ENCODE measurements around the gene UGGT2. TPM values are rescaled to one million over a fixed set of nuclear protein-coding genes. Genes with fewer than 3 reads are reported as not detected.
A peak's percentile ranks its signal among the peaks of the same experiment; 100 is the strongest.

The UGGT2 gene
- total RNA-seq: 10 to 100 TPM; 24.1 to 26.1 TPM
- 10 to 100 TPM; 35.7 to 50.0 (median 47.2) TPM for polyA plus RNA-seq (ENCODE audit: insufficient read length in 6 of 6)
- long read RNA-seq, donor 1, partial matches to known transcripts: 23 of 24 reads
- long read RNA-seq, donor 1, other reads (novel, unspliced or antisense): 0 of 24 reads
- long read RNA-seq, donor 2, partial matches to known transcripts: 27 of 28 reads
- long read RNA-seq, donor 2, other reads (novel, unspliced or antisense): 0 of 28 reads
- long read RNA-seq, donor 3, full-length matches to known transcripts: 4 of 22 reads
- long read RNA-seq, donor 3, partial matches to known transcripts: 18 of 22 reads
- long read RNA-seq, donor 3, other reads (novel, unspliced or antisense): 0 of 22 reads
- long read RNA-seq, donor 4, partial matches to known transcripts: 2 of 4 reads
- long read RNA-seq, donor 4, other reads (novel, unspliced or antisense): 1 of 4 reads
- long read RNA-seq, donor 5, partial matches to known transcripts: 16 of 16 reads
- long read RNA-seq, donor 5, other reads (novel, unspliced or antisense): 0 of 16 reads
- long read RNA-seq, donor 6, partial matches to known transcripts: 8 of 11 reads
- long read RNA-seq, donor 6, other reads (novel, unspliced or antisense): 0 of 11 reads
- long read RNA-seq, donor 7, partial matches to known transcripts: 8 of 8 reads
- long read RNA-seq, donor 7, other reads (novel, unspliced or antisense): 0 of 8 reads
- long read RNA-seq, donor 8, full-length matches to known transcripts: 2 of 10 reads
- long read RNA-seq, donor 8, partial matches to known transcripts: 8 of 10 reads
- long read RNA-seq, donor 8, other reads (novel, unspliced or antisense): 0 of 10 reads
- long read RNA-seq, donor 9: 0 reads
- long read RNA-seq, donor 10, partial matches to known transcripts: 3 of 5 reads
- long read RNA-seq, donor 10, other reads (novel, unspliced or antisense): 1 of 5 reads
- long read RNA-seq, donor 11, partial matches to known transcripts: 18 of 19 reads
- long read RNA-seq, donor 11, other reads (novel, unspliced or antisense): 0 of 19 reads
- long read RNA-seq, donor 12, partial matches to known transcripts: 16 of 18 reads
- long read RNA-seq, donor 12, other reads (novel, unspliced or antisense): 0 of 18 reads

GRCh38 chr13:96053003-96053703 lies at the start of gene UGGT2:
TSS of gene UGGT2 (minus strand) at chr13:96053401. CDS start at chr13:96053312, 89 bp downstream.
- Histone ChIP-seq H3K4me1 (peaks cover 0 to 5% of the 10 kb centered on the region in 2 donors), H3K36me3 (no peaks in the 10 kb centered on the region), H3K27ac (peak within 1 kb of the TSS; percentile 82 to 83), H3K4me3 (peak within 1 kb of the TSS; percentile 75 to 91), H3K9me3 (no peaks in the 10 kb centered on the region), H3K27me3 (no peaks in the 10 kb centered on the region)
- intact Hi-C loops (cut with DNase I): no loop called here
- TF ChIP-seq CTCF (IDR thresholded peaks at IDR 0.05): no peak
- peak; percentile 90 to 98 (median 96) for DNase-seq
- ATAC-seq: peak; percentile 100

- Histone ChIP-seq H3K9me3 (no peaks in the 10 kb centered on the region), H3K36me3 (no peaks in the 10 kb centered on the region), H3K27ac (no peak overlapping the region), H3K27me3 (peaks cover 0 to 18% of the 10 kb centered on the region in 2 donors), H3K4me3 (no peak overlapping the region), H3K4me1 (no peaks in the 10 kb centered on the region)
- ATAC-seq (no peak), DNase-seq (no peak)
- intact Hi-C loops (cut with DNase I): no loop called here
- TF ChIP-seq CTCF (IDR thresholded peaks at IDR 0.05): no peak
Observed at GRCh38 chr13:96100457-96101220, 47.4 kb upstream of the UGGT2 start.

- ATAC-seq: no peak
- peaks cover 39 to 68% of the 10 kb centered on the region in 2 donors for H3K27me3 ChIP-seq
Observed at GRCh38 chr13:96093296-96094006, 40.2 kb upstream of the UGGT2 start.

More at GRCh38 chr13:96093296-96094006, 40.2 kb upstream of the UGGT2 start:
- no peaks in the 10 kb centered on the region for H3K36me3 ChIP-seq
- intact Hi-C loops (cut with DNase I): no loop called here
- H3K9me3 ChIP-seq: no peaks in the 10 kb centered on the region
- no peak overlapping the region for H3K27ac ChIP-seq
- H3K4me3 ChIP-seq: no peak overlapping the region
- no peak for DNase-seq
- TF ChIP-seq CTCF (IDR thresholded peaks at IDR 0.05): no peak
- peaks cover 5 to 13% of the 10 kb centered on the region in 2 donors for H3K4me1 ChIP-seq
